ENCODE results near the gene ROBO2. TPM values are rescaled to one million over a fixed set of nuclear protein-coding genes. Genes with fewer than 3 reads are reported as not detected.

ROBO2 gene
- total RNA-seq, 2 donors from 2014 or later = not detected

DNA sequence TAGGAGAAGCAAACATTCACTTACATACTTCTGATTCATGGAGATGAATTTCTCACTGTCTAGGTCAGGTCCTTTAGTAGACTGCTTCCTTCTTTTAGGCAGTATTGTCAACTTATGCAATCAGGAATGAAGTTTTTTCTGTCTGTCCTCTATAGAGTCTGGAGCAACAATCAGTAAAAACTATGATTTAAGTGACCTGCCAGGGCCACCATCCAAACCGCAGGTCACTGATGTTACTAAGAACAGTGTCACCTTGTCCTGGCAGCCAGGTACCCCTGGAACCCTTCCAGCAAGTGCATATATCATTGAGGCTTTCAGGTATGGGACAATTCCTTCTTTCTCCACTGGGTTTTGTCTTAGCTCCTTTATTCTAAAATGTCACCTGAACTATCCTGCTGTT is 523.1 kb downstream of the ROBO2 start:
- peaks cover 2% of the 10 kb centered on the region for H3K9me3 ChIP-seq (ENCODE audit: control insufficient read depth, low read length, poor library complexity, severe bottlenecking)
- no peaks in the 10 kb centered on the region for H3K27me3 Mint-ChIP-seq
- H3K27ac Mint-ChIP-seq = no peak overlapping the region
- no peak overlapping the region for H3K4me3 Mint-ChIP-seq
- no peak for ATAC-seq
- no peaks in the 10 kb centered on the region for H3K4me1 Mint-ChIP-seq
- no peak for DNase-seq
- no peaks in the 10 kb centered on the region for H3K36me3 Mint-ChIP-seq (ENCODE audit: low read depth)

DNA sequence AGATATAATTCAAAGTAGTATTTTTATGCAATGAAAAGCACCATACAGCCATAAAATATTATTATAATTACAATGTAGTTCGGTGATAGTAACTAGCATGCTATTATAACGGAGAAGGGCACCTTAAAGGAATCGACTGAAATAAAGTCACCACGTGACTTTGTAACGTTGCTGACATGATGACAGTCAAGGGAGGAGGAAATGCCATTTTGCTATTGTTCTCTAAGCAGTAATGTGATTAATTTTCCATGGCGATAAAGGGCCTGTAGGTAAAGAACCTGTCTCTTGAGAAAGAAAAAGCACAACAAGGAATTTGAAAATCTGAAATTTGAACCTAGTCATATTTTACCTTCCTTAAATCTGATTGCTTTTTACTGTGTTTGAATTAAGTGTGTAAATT is 526.2 kb downstream of the ROBO2 start:
- Mint-ChIP-seq H3K27ac (no peak overlapping the region), H3K27me3 (no peaks in the 10 kb centered on the region), H3K4me1 (no peaks in the 10 kb centered on the region), H3K4me3 (no peak overlapping the region), H3K36me3 (ENCODE audit: low read depth) (no peaks in the 10 kb centered on the region)
- no peaks in the 10 kb centered on the region for H3K9me3 ChIP-seq (ENCODE audit: control insufficient read depth, low read length, poor library complexity, severe bottlenecking)
- ATAC-seq (no peak), DNase-seq (no peak)

DNA sequence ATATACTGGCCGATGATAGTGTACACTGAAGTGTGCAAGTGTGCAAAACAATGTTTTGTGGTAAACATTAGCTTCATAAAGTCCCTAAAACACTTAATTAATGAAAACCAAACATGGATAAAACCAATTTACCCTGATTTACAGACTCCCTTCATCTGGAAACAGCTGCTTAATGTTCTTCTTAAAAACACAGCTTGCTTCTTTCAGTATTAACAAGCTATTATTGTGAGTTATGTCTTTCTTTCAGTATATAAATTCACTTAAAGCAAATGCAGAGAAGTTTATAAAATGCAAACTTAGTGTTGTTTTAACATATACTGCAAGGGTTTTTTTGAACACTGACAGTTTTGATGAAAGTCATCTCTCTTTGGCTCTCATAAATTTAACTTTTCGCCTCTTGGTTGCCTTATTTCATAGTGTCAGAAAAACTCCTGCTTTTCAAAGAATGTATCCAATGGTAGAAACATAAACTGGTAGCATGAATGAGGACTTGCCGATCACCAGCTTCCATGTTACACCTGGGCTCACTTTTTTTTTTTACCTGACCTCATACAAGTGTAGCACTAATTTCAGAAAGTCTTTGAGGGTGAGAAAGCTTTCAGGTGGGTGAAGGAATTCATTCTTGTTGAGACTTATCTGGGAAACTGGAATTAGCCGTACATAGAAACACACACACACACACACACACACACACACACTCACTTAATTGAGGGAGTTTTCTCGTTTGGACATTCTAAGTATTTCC is 532.2 kb downstream of the ROBO2 start:
- no peaks in the 10 kb centered on the region for H3K9me3 ChIP-seq (ENCODE audit: control insufficient read depth, low read length, poor library complexity, severe bottlenecking)
- Mint-ChIP-seq H3K4me3 (no peak overlapping the region), H3K27ac (no peak overlapping the region), H3K27me3 (no peaks in the 10 kb centered on the region), H3K36me3 (ENCODE audit: low read depth) (no peaks in the 10 kb centered on the region), H3K4me1 (no peaks in the 10 kb centered on the region)
- ATAC-seq = no peak
- no peak for DNase-seq

DNA sequence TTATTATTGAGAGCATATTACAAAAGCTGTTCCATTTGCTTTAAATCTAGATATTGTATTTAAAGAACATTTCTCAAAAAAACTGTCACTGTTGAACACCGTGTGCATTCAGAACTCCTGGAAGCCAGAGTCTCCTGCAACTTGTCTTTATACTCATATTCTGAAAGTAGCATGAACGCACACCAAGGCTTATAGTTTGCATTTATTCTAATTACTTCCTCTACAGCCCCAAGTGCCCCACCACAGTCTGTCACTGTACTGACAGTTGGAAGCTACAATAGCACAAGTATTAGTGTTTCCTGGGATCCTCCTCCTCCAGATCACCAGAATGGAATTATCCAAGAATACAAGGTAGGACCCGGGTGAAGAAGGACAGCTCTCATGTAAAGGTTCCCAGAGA is 537.4 kb downstream of the ROBO2 start:
- Mint-ChIP-seq H3K27me3 (no peaks in the 10 kb centered on the region), H3K4me3 (no peak overlapping the region), H3K4me1 (no peaks in the 10 kb centered on the region), H3K36me3 (ENCODE audit: low read depth) (no peaks in the 10 kb centered on the region), H3K27ac (no peak overlapping the region)
- H3K9me3 ChIP-seq (ENCODE audit: control insufficient read depth, low read length, poor library complexity, severe bottlenecking) = no peaks in the 10 kb centered on the region
- DNase-seq (no peak), ATAC-seq (no peak)

DNA sequence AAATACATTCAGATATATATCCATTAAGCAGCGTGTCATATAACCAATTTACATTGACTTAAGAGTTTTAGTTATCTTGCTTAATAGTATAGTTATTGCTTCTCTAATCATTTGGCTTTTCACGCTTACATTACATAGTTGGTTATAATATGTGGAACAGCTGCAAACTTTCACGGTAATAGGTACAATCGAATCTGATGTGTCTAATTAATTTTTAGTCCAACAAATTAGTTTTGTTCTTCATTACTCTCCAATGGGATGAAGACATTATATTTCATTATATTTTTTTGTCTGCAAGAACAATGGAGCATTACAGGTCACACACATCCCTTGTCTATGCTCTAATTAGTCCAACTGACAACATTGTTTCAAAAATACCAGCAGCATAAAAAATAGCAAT is 546.3 kb downstream of the ROBO2 start:
- Mint-ChIP-seq H3K4me1 (no peaks in the 10 kb centered on the region), H3K27ac (no peak overlapping the region), H3K4me3 (no peak overlapping the region), H3K36me3 (ENCODE audit: low read depth) (no peaks in the 10 kb centered on the region), H3K27me3 (no peaks in the 10 kb centered on the region)
- no peaks in the 10 kb centered on the region for H3K9me3 ChIP-seq (ENCODE audit: control insufficient read depth, low read length, poor library complexity, severe bottlenecking)
- no peak for DNase-seq
- ATAC-seq = no peak

DNA sequence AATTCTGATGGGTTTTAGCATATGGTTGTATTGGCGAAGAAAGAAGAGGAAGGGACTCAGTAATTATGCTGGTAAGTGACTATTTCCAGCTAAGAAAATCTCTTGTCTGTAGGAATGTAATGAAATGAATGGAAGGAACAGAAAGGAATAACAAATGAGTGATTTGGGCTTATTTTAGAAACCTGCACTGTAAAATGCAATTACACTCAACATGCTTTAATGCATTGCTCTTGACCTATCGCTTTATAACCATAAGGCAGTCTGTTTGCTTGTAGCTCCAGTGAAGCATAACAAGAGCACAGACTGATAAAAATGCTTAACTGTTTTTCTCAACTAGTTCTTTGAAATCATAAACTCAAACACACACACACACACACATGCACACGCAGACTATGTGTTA is 549.0 kb downstream of the ROBO2 start:
- H3K4me1 Mint-ChIP-seq = no peaks in the 10 kb centered on the region
- no peaks in the 10 kb centered on the region for H3K9me3 ChIP-seq (ENCODE audit: control insufficient read depth, low read length, poor library complexity, severe bottlenecking)
- no peaks in the 10 kb centered on the region for H3K36me3 Mint-ChIP-seq (ENCODE audit: low read depth)
- no peaks in the 10 kb centered on the region for H3K27me3 Mint-ChIP-seq
- ATAC-seq (no peak), DNase-seq (no peak)
- no peak overlapping the region for H3K27ac Mint-ChIP-seq
- no peak overlapping the region for H3K4me3 Mint-ChIP-seq

DNA sequence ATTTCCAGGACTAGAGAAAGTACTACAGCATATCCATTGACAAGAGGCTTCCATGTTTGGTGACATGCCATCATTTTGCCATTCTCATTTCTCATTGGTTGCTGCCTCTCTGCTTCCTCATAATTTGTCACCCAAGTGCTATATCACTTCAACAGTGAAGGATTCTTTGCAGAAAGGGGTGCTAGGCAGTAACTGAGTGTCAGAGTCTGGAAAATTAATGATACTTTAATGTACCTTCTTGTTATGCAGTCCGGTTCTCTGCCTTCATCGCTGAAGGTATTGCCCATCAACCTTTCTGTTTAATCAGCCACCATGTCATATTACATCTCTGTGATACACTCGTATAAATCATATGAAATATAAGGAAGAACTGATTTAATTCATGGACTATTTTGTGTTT is 550.3 kb downstream of the ROBO2 start:
- DNase-seq = no peak
- H3K9me3 ChIP-seq (ENCODE audit: control insufficient read depth, low read length, poor library complexity, severe bottlenecking) = no peaks in the 10 kb centered on the region
- H3K4me1 Mint-ChIP-seq = no peaks in the 10 kb centered on the region
- ATAC-seq = no peak
- H3K27ac Mint-ChIP-seq = no peak overlapping the region
- H3K27me3 Mint-ChIP-seq = no peaks in the 10 kb centered on the region
- H3K4me3 Mint-ChIP-seq = no peak overlapping the region
- no peaks in the 10 kb centered on the region for H3K36me3 Mint-ChIP-seq (ENCODE audit: low read depth)

DNA sequence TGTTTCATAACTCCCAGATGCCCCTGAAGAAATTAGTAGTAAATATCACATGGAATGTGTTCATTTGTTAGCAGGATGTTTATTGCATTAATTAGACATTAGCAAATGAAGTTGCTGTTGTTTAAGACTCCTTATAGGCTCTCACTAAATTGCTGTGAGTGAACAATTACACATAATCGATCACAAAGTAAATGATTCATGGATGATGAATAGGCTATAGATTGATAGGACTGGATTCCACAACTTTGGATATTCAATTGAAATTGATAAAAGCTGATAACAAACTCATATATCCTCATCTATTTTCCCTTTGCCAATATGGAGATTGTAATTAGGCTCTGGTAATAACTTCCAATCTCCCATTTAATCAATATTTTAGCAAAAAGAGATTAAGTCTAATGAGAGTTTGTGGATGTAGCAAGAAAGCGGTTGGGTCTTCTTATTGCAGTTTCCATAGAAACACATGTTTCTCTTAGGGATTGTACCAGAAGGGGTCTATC is 555.5 kb downstream of the ROBO2 start:
- Mint-ChIP-seq H3K36me3 (ENCODE audit: low read depth) (no peaks in the 10 kb centered on the region), H3K4me3 (no peak overlapping the region), H3K4me1 (no peaks in the 10 kb centered on the region), H3K27me3 (no peaks in the 10 kb centered on the region), H3K27ac (no peak overlapping the region)
- DNase-seq = no peak
- no peak for ATAC-seq
- peaks cover 5% of the 10 kb centered on the region for H3K9me3 ChIP-seq (ENCODE audit: control insufficient read depth, low read length, poor library complexity, severe bottlenecking)

DNA sequence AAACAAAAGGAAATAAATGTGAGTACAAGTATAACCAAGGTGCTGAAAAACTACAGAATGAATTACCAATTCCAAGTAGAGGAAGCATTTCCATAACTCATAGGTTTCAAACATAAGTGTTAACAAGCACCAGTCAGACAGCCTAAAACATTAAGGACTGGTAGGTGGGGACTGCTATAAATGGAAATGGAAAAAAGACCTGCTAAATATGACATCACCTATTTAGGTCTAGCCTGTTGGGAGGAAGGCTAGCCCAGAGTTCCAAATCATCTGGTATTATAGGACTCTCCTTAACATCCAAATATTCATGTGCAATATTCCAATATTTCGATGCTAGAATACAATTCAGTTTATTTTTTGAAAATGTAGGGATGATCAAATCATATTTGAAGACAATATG is 560.0 kb downstream of the ROBO2 start:
- H3K4me3 Mint-ChIP-seq = no peak overlapping the region
- H3K4me1 Mint-ChIP-seq = no peaks in the 10 kb centered on the region
- peaks cover 5% of the 10 kb centered on the region for H3K9me3 ChIP-seq (ENCODE audit: control insufficient read depth, low read length, poor library complexity, severe bottlenecking)
- ATAC-seq (no peak), DNase-seq (no peak)
- no peaks in the 10 kb centered on the region for H3K36me3 Mint-ChIP-seq (ENCODE audit: low read depth)
- no peak overlapping the region for H3K27ac Mint-ChIP-seq
- no peaks in the 10 kb centered on the region for H3K27me3 Mint-ChIP-seq

DNA sequence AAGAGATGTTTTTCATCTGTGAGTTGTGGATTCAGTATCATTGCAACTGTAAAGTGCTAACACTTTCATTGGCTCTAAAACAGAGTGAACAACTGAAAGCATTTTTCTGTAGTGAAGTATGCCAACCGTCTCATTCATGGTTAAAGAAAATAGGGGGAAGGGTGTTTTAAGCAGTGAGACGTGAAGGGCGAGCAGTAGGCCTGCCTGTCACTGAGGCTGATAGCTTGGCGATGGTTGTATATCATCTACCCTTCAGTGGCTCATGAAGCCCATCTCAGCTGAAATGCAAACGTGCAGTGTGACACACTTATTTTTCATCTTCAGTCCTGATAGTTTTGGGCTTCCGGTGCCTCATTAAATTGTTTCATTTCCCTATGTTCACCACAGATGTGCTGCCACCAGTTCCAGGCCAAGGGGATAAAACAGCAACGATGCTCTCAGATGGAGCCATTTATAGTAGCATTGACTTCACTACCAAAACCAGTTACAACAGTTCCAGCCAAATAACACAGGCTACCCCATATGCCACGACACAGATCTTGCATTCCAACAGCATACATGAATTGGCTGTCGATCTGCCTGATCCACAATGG is 562.0 kb downstream of the ROBO2 start:
- H3K36me3 Mint-ChIP-seq (ENCODE audit: low read depth) = no peaks in the 10 kb centered on the region
- ATAC-seq = no peak
- no peaks in the 10 kb centered on the region for H3K4me1 Mint-ChIP-seq

DNA sequence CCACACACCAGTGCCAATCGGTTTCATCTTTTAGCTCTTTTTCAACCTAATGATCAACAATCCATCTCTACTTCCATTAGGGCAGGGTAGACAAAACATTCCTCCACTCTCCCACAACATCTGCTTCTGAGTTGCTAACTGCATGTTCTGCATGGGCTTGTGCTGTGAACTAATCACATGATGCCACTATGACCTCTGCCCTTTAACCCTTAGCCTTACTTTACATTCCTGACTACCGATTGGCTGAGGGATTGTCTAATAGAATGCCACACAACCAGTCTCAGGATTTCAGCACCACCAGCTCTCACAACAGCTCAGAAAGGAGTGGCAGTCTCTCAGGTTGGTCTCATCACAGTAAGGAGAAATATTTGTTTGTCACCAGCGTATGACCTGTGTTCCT is 562.8 kb downstream of the ROBO2 start:
- no peak overlapping the region for H3K27ac Mint-ChIP-seq
- no peaks in the 10 kb centered on the region for H3K36me3 Mint-ChIP-seq (ENCODE audit: low read depth)
- H3K4me1 Mint-ChIP-seq = no peaks in the 10 kb centered on the region
- no peaks in the 10 kb centered on the region for H3K27me3 Mint-ChIP-seq
- DNase-seq (no peak), ATAC-seq (no peak)
- no peak overlapping the region for H3K4me3 Mint-ChIP-seq
- no peaks in the 10 kb centered on the region for H3K9me3 ChIP-seq (ENCODE audit: control insufficient read depth, low read length, poor library complexity, severe bottlenecking)

More for the DNA sequence above, 562.0 kb downstream of the ROBO2 start:
- Mint-ChIP-seq H3K4me3 (no peak overlapping the region), H3K27ac (no peak overlapping the region), H3K27me3 (no peaks in the 10 kb centered on the region)
- DNase-seq = no peak
- H3K9me3 ChIP-seq (ENCODE audit: control insufficient read depth, low read length, poor library complexity, severe bottlenecking) = no peaks in the 10 kb centered on the region

DNA sequence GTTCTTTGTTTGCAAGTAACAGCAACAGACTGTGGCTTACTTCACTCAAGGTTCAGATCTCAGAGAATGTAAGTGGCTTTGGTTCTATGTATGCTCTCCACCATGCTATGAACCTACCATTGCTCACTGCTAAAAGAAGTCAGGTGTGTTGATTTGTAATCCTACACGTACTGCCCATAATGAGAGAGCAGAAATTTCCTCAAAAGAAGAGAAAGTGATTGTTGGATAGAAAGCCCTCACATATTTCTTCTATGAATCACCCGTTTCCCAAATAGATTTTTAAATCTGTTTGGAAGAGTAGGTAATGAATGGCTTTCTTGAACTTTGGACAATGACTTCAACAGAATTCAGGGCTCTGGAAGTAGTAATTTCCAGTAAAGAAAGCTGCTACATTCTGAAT is 565.4 kb downstream of the ROBO2 start:
- no peaks in the 10 kb centered on the region for H3K4me1 Mint-ChIP-seq
- no peak for DNase-seq
- no peak overlapping the region for H3K4me3 Mint-ChIP-seq
- no peak for ATAC-seq
- no peaks in the 10 kb centered on the region for H3K36me3 Mint-ChIP-seq (ENCODE audit: low read depth)
- no peaks in the 10 kb centered on the region for H3K9me3 ChIP-seq (ENCODE audit: control insufficient read depth, low read length, poor library complexity, severe bottlenecking)
- H3K27me3 Mint-ChIP-seq = no peaks in the 10 kb centered on the region
- no peak overlapping the region for H3K27ac Mint-ChIP-seq

DNA sequence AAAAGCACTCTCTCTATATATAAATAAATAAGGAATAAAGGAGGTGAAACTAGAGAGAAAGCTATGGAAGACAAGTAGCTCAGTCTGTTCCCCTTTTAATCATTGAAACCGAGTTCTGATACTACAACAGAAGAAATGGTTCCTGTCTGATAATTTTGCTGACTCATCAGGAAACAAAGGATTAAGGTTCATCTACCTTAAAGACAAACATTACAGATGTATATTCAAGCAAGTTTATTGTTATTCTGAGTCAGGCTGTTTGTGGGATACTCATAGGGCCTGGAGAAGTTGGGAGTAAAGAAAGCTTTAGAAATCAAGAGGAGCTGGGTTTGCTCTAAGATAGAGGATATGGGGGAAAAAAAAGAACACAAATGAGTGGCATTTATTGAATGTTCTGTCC is 566.0 kb downstream of the ROBO2 start:
- no peak for DNase-seq
- H3K4me3 Mint-ChIP-seq = no peak overlapping the region
- no peak for ATAC-seq
- H3K9me3 ChIP-seq (ENCODE audit: control insufficient read depth, low read length, poor library complexity, severe bottlenecking) = no peaks in the 10 kb centered on the region
- H3K27me3 Mint-ChIP-seq = no peaks in the 10 kb centered on the region
- no peaks in the 10 kb centered on the region for H3K4me1 Mint-ChIP-seq
- no peak overlapping the region for H3K27ac Mint-ChIP-seq
- H3K36me3 Mint-ChIP-seq (ENCODE audit: low read depth) = no peaks in the 10 kb centered on the region

DNA sequence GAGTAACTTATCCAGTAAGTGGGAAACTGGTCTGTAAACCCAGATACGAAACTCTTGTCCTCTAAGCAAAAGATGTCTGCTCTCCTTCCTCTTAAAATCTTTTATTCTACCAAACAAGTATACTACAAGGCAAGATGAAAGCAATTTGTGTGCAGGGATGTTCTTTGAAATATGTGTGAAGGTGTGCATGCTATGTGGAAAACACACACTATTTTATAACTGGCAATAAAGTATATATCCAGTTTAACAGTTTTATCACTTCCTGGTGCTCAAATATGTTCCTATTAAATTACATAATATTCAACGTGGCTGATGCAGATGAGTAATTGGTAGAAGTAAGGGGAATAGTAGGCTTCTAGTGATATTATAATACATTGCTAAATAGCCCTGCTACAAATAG is 566.5 kb downstream of the ROBO2 start:
- H3K27me3 Mint-ChIP-seq = no peaks in the 10 kb centered on the region
- no peaks in the 10 kb centered on the region for H3K9me3 ChIP-seq (ENCODE audit: control insufficient read depth, low read length, poor library complexity, severe bottlenecking)
- H3K4me1 Mint-ChIP-seq = no peaks in the 10 kb centered on the region
- no peak for ATAC-seq
- no peak for DNase-seq
- no peak overlapping the region for H3K4me3 Mint-ChIP-seq
- H3K27ac Mint-ChIP-seq = no peak overlapping the region
- no peaks in the 10 kb centered on the region for H3K36me3 Mint-ChIP-seq (ENCODE audit: low read depth)
